ENCODE measurements around the gene RBBP4.

GRCh38 chr1:32718527-32718926 lies 67.5 kb downstream of the RBBP4 start:
- TF ChIP-seq CTCF (IDR thresholded peaks at IDR 0.05) (no peak), POLR2AphosphoS5 (IDR thresholded peaks at IDR 0.05) (no peak)
